HepG2 (cell line): Measurements from ENCODE around the gene ZNF524. TPM values are rescaled to one million over a fixed set of nuclear protein-coding genes. Genes with fewer than 3 reads are reported as not detected.
A peak's percentile ranks its signal among the peaks of the same experiment; 100 is the strongest.

Experiments
- ATAD3A ChIP-seq: sonication (generic); formaldehyde crosslinking; IDR thresholded peaks from 2 replicates; pipeline ENCODE4 v1.4.0; 2020; ENCODE audit warnings: missing genetic modification reagents
- CHD4 ChIP-seq: fragments of 200-600 bp; sonication (generic); IDR thresholded peaks from 2 replicates; pipeline ENCODE4 v1.7.0; 2017; ENCODE audit warnings: mild to moderate bottlenecking, low read length, borderline replicate concordance
- CTCF ChIP-seq: sonication (generic); formaldehyde crosslinking; IDR thresholded peaks from 2 replicates; pipeline ENCODE4 v1.5.0; 2020; ENCODE audit warnings: mild to moderate bottlenecking, missing genetic modification reagents, moderate library complexity
- HNRNPL ChIP-seq: fragments of 200-400 bp; formaldehyde crosslinking; IDR thresholded peaks from 2 replicates; pipeline ENCODE4 v1.6.1; 2017; ENCODE audit warnings: mild to moderate bottlenecking, low read depth, low read length
- KLF9 ChIP-seq: IDR thresholded peaks from 2 replicates; pipeline ENCODE4 v1.6.1; 2016; ENCODE audit warnings: low read depth
- NBN ChIP-seq: fragments of 450-650 bp; conservative IDR thresholded peaks from 2 replicates; pipeline ENCODE4 v1.6.1; 2017
- RBM39 ChIP-seq: fragments of 200-400 bp; formaldehyde crosslinking; IDR thresholded peaks from one replicate; pipeline ENCODE4 v1.6.1; 2018; ENCODE audit warnings: antibody characterized with exemption, mild to moderate bottlenecking, low read depth, low read length; ENCODE audit not compliant: poor library complexity, severe bottlenecking
- RORA ChIP-seq: sonication (generic); formaldehyde crosslinking; IDR thresholded peaks from 2 replicates; pipeline ENCODE4 v1.5.0; 2020; ENCODE audit warnings: mild to moderate bottlenecking, missing genetic modification reagents, moderate library complexity
- SETDB1 ChIP-seq: sonication (generic); formaldehyde crosslinking; IDR thresholded peaks from 2 replicates; pipeline ENCODE4 v1.5.1; 2020; ENCODE audit warnings: missing genetic modification reagents, mild to moderate bottlenecking, borderline replicate concordance
- SMYD3 ChIP-seq: sonication (generic); formaldehyde crosslinking; IDR thresholded peaks from 2 replicates; pipeline ENCODE4 v1.8.1; 2023; ENCODE audit warnings: mild to moderate bottlenecking, missing genetic modification reagents
- TIGD3 ChIP-seq: sonication (generic); formaldehyde crosslinking; IDR thresholded peaks from 2 replicates; pipeline ENCODE4 v1.5.1; 2020; ENCODE audit warnings: mild to moderate bottlenecking, missing genetic modification reagents, borderline replicate concordance
- ZBTB3 ChIP-seq: sonication (generic); formaldehyde crosslinking; IDR thresholded peaks from 2 replicates; pipeline ENCODE4 v1.4.0; 2020; ENCODE audit warnings: low read depth, mild to moderate bottlenecking, moderate library complexity, missing genetic modification reagents, borderline replicate concordance
- ZBTB33 ChIP-seq: sonication (generic); formaldehyde crosslinking; IDR thresholded peaks from 2 replicates; pipeline ENCODE4 v1.4.0; 2020; ENCODE audit warnings: missing genetic modification reagents
- ZC3H4 ChIP-seq: sonication (generic); formaldehyde crosslinking; IDR thresholded peaks from 2 replicates; pipeline ENCODE4 v1.4.0; 2020; ENCODE audit warnings: missing genetic modification reagents, borderline replicate concordance
- ZNF253 ChIP-seq: sonication (generic); formaldehyde crosslinking; IDR thresholded peaks from 2 replicates; pipeline ENCODE4 v1.8.0; 2022; ENCODE audit warnings: mild to moderate bottlenecking, missing genetic modification reagents, borderline replicate concordance
- ZNF281 ChIP-seq: sonication (generic); formaldehyde crosslinking; IDR thresholded peaks from 2 replicates; pipeline ENCODE4 v1.4.0; 2020; ENCODE audit warnings: missing genetic modification reagents, borderline replicate concordance
- ZNF362 ChIP-seq: sonication (generic); formaldehyde crosslinking; IDR thresholded peaks from 2 replicates; pipeline ENCODE4 v1.4.0; 2020; ENCODE audit warnings: missing genetic modification reagents, mild to moderate bottlenecking, borderline replicate concordance
- ZNF431 ChIP-seq: sonication (generic); formaldehyde crosslinking; IDR thresholded peaks from 2 replicates; pipeline ENCODE4 v1.9.0; 2022; ENCODE audit warnings: missing genetic modification reagents, low read depth, mild to moderate bottlenecking, borderline replicate concordance
- polyA plus RNA-seq, 8 experiments: library from polyadenylated mRNA; depleted of rRNA in 3 of 8; stranded (reverse) in 7 of 8; unstranded in 1 of 8; fragments of >200 nt; fragmentation: Illumina TruSeq in 4 of 8; extraction: Trizol in 4 of 8; gene quantifications; 2 replicates each; pipeline versions ENCODE4 v1.2.1 to v1.2.3, GENCODE V29; 2011 to 2016; ENCODE audit warnings: low read depth in 4 of 8, missing spikeins in 1 of 8, mixed read lengths in 1 of 8; ENCODE audit not compliant: insufficient read depth in 1 of 8
- total RNA-seq, 5 experiments: library from RNA; depleted of rRNA; stranded (reverse); fragments of >200 nt; fragmentation: Illumina TruSeq; extraction: Trizol; gene quantifications; 2 replicates each; pipeline ENCODE4 v1.2.3, GENCODE V29; 2016; ENCODE audit warnings: low read depth in 1 of 5

Gene ZNF524
- total and polyA plus RNA-seq, 2 of the 13 experiments (the other 11 are each of a cell fraction or from before 2014, with no cell fraction given), result 3.2 to 4.6 TPM

GRCh38 chr19:55624109-55625003 is 24.3 kb downstream of the ZNF524 start, which contains the start of gene ZNF784 (continued):
- TF ChIP-seq SMYD3 (CRISPR knock-in tag) (no peak), RBM39 (peak; percentile 41), ATAD3A (CRISPR knock-in tag) (no peak), CTCF (peak; percentile 22; the same call in 1 of the 2 replicates), ZBTB33 (CRISPR knock-in tag) (no peak), ZNF253 (CRISPR knock-in tag) (no peak), SETDB1 (no peak), ZNF362 (CRISPR knock-in tag) (peak; percentile 11; the same call in 1 of the 2 replicates), NBN (no peak), RORA (CRISPR knock-in tag) (no peak), ZNF431 (CRISPR knock-in tag) (no peak), KLF9 (peak; percentile 80; the same call in 1 of the 2 replicates), ZC3H4 (no peak), TIGD3 (CRISPR knock-in tag) (no peak), CHD4 (no peak), HNRNPL (no peak), ZBTB3 (no peak), ZNF281 (peak; percentile 59; the same call in 1 of the 2 replicates)
